Body of pancreas (tissue), 4 donors: ENCODE data around the gene DNAJC30.

ENCODE experiments used
- POLR2A ChIP-seq, 3 donors: fragments of 450-650 bp; IDR thresholded peaks; one replicate each; pipeline ENCODE4 v1.6.1; 2016; ENCODE audit warnings: antibody characterized with exemption in 3 of 3, mild to moderate bottlenecking in 2 of 3
- TF ChIP-seq, protein P1 (sequence below), 7 experiments: fragments of 450-650 bp in 4 of 7; fragments of 200-600 bp in 3 of 7; sonication (generic) in 3 of 7; IDR thresholded peaks; one replicate each; pipeline ENCODE4 v1.5.1; 2016 to 2019; ENCODE audit warnings: antibody characterized with exemption in 7 of 7

DNA sequence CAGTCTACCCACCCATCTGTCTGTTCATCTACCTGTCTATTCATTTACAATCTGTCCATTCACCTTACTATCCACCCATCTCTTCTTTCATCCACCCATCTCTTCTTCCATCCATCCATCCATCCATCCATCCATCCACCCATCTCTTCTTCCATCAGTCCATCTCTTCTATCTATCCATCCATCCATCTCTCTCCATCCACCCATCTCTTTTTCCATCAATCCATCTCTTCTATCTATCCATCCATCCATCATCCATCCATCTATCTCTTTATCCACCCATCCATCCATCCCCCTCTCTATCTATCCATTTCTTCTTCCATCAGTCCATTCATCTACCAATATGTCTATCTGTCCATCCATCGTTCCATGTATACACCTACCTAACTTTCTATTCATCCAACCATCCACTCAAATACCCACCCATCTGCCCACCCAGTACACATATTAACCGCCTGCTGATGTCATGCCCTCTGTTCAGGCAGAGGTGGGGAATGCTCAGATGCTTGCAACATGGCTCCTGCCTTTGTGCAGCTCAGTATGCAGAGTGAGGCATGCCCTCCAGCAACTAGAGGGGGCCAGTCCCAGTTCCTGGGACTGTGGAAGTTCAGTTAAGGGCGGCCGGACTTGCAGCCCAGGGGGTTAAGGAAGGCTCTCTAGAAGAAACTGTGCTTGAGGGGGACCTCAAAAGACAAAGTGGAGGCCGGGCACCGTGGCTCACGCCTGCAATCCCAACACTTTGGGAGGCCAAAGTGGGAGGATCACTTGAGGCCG is 47.6 kb downstream of the DNAJC30 start:
- TF ChIP-seq, protein P1, sequence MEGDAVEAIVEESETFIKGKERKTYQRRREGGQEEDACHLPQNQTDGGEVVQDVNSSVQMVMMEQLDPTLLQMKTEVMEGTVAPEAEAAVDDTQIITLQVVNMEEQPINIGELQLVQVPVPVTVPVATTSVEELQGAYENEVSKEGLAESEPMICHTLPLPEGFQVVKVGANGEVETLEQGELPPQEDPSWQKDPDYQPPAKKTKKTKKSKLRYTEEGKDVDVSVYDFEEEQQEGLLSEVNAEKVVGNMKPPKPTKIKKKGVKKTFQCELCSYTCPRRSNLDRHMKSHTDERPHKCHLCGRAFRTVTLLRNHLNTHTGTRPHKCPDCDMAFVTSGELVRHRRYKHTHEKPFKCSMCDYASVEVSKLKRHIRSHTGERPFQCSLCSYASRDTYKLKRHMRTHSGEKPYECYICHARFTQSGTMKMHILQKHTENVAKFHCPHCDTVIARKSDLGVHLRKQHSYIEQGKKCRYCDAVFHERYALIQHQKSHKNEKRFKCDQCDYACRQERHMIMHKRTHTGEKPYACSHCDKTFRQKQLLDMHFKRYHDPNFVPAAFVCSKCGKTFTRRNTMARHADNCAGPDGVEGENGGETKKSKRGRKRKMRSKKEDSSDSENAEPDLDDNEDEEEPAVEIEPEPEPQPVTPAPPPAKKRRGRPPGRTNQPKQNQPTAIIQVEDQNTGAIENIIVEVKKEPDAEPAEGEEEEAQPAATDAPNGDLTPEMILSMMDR (IDR thresholded peaks at IDR 0.05) = no peak
- no peak for TF ChIP-seq POLR2A (IDR thresholded peaks at IDR 0.05)
